Stomach (tissue), 9 donors: ENCODE measurements around the gene PNCK. TPM values are rescaled to one million over a fixed set of nuclear protein-coding genes. Genes with fewer than 3 reads are reported as not detected.

ENCODE experiments used
- DNase-seq, 2 donors: peaks; one replicate each; pipeline versions ENCODE4 v3.0.0 to v3.0.0-alpha.2; 2013 to 2019
- H3K27ac ChIP-seq, 5 donors: fragments of 200-600 bp in 4 of 5; sonication (generic) in 4 of 5; one replicate each; pipeline ENCODE4 v1.5.1; 2013 to 2019; ENCODE audit warnings: mild to moderate bottlenecking in 1 of 5, moderate library complexity in 1 of 5
- H3K27me3 ChIP-seq, 3 donors: fragments of 200-600 bp; sonication (generic); one replicate each; pipeline ENCODE4 v1.5.1; 2017 to 2019; ENCODE audit warnings: mixed run types in 1 of 3
- H3K36me3 ChIP-seq, 4 donors: fragments of 200-600 bp; sonication (generic); 1 replicate in 3 of 4; 2 replicates in 1 of 4; pipeline ENCODE4 v1.5.1; 2016 to 2019
- H3K4me1 ChIP-seq, 4 donors: fragments of 200-600 bp; sonication (generic); one replicate each; pipeline ENCODE4 v1.5.1; 2016 to 2019
- H3K4me3 ChIP-seq, 4 donors: fragments of 200-600 bp; sonication (generic) in 3 of 4; one replicate each; pipeline ENCODE4 v1.5.1; 2016 to 2019; ENCODE audit warnings: mild to moderate bottlenecking in 1 of 4
- H3K9me3 ChIP-seq, 4 donors: fragments of 200-600 bp; sonication (generic); one replicate each; pipeline ENCODE4 v1.5.1; 2016 to 2019
- EP300 ChIP-seq: sonication (generic); formaldehyde crosslinking; IDR thresholded peaks from one replicate; pipeline ENCODE4 v1.6.1; 2017; ENCODE audit warnings: antibody characterized with exemption
- POLR2A ChIP-seq, 4 donors: fragments of 450-650 bp; IDR thresholded peaks; one replicate each; pipeline ENCODE4 v1.6.1; 2016; ENCODE audit warnings: antibody characterized with exemption in 4 of 4, control low read depth in 2 of 4, mild to moderate bottlenecking in 1 of 4, moderate library complexity in 1 of 4
- POLR2AphosphoS5 ChIP-seq, 3 donors: sonication (generic); formaldehyde crosslinking; IDR thresholded peaks; one replicate each; pipeline ENCODE4 v1.6.1; 2016; ENCODE audit warnings: antibody characterized with exemption in 3 of 3
- WGBS, 5 donors: extraction: QIAGEN DNeasy Blood & Tissue Kit in 3 of 5; methylation state at CpG; one replicate each; pipeline versions ENCODE4 v1.1.5 to v1.1.7; 2013 to 2018; 5-methylcytosine and 5-hydroxymethylcytosine counted together
- intact Hi-C: fragments of 100-400 bp; cut with DNase I; formaldehyde crosslinking; loops from one replicate; pipeline ENCODE4 v1.15.1; 2023; ENCODE audit warnings: low total_unique reads
- polyA plus RNA-seq, 3 donors: library from polyadenylated mRNA; stranded (reverse); fragments of 200-250 nt; gene quantifications; one replicate each; pipeline ENCODE4 v1.2.3, GENCODE V29; 2013
- total RNA-seq, 5 donors: library from RNA; depleted of rRNA; stranded (reverse); fragments of >200 nt; gene quantifications; one replicate each; pipeline versions ENCODE4 v1.1.0 to v1.2.3, GENCODE V29; 2014 to 2016
- TF ChIP-seq, protein P1 (sequence below), 7 experiments: fragments of 450-650 bp in 4 of 7; fragments of 200-600 bp in 3 of 7; sonication (generic) in 3 of 7; IDR thresholded peaks; one replicate each; pipeline ENCODE4 v1.5.1; 2016 to 2019; ENCODE audit warnings: antibody characterized with exemption in 7 of 7, control low read depth in 2 of 7, mild to moderate bottlenecking in 1 of 7
- donor health status: healthy with polysubstance abuse.
- donor health status: Bipolar disorder and iron deficiency.
- donor health status: healthy.

Gene PNCK
- total and polyA plus RNA-seq, 8 donors, result 0.44 to 21.0 (median 8.3) TPM; not detected in 1

- 91 to 99% (median 91%) methylated on average over 7 to 8 of the region's 8 CpGs for WGBS, 5 donors
- TF ChIP-seq POLR2A (IDR thresholded peaks at IDR 0.05), result no peak
- TF ChIP-seq, protein P1, sequence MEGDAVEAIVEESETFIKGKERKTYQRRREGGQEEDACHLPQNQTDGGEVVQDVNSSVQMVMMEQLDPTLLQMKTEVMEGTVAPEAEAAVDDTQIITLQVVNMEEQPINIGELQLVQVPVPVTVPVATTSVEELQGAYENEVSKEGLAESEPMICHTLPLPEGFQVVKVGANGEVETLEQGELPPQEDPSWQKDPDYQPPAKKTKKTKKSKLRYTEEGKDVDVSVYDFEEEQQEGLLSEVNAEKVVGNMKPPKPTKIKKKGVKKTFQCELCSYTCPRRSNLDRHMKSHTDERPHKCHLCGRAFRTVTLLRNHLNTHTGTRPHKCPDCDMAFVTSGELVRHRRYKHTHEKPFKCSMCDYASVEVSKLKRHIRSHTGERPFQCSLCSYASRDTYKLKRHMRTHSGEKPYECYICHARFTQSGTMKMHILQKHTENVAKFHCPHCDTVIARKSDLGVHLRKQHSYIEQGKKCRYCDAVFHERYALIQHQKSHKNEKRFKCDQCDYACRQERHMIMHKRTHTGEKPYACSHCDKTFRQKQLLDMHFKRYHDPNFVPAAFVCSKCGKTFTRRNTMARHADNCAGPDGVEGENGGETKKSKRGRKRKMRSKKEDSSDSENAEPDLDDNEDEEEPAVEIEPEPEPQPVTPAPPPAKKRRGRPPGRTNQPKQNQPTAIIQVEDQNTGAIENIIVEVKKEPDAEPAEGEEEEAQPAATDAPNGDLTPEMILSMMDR (IDR thresholded peaks at IDR 0.05), result no peak
- TF ChIP-seq POLR2AphosphoS5 (IDR thresholded peaks at IDR 0.05), result no peak
- no peak for TF ChIP-seq EP300
- intact Hi-C loops, result no loop called here
- H3K27ac ChIP-seq, result no peak overlapping the region
- H3K36me3 ChIP-seq, result no peaks in the 10 kb centered on the region
- DNase-seq, result no peak
- peaks cover 0 to 30% (median 12%) of the 10 kb centered on the region in 4 donors for H3K9me3 ChIP-seq
- peaks cover 0 to 20% (median 16%) of the 10 kb centered on the region in 3 donors for H3K27me3 ChIP-seq
- H3K4me1 ChIP-seq, result no peaks in the 10 kb centered on the region
- H3K4me3 ChIP-seq, result no peak overlapping the region
Observed at GRCh38 chrX:153628129-153628528, 45.5 kb downstream of the PNCK start.

GRCh38 chrX:153627675-153628111 is 45.9 kb downstream of the PNCK start:
- intact Hi-C loops, result no loop called here
- Histone ChIP-seq H3K4me3 (no peak overlapping the region), H3K36me3 (no peaks in the 10 kb centered on the region), H3K4me1 (no peaks in the 10 kb centered on the region), H3K27ac (no peak overlapping the region), H3K9me3 (peaks cover 0 to 30% (median 11%) of the 10 kb centered on the region in 4 donors), H3K27me3 (peaks cover 0 to 19% (median 18%) of the 10 kb centered on the region in 3 donors)
- TF ChIP-seq, protein P1 (IDR thresholded peaks at IDR 0.05), result no peak
- TF ChIP-seq EP300 (no peak), POLR2A (IDR thresholded peaks at IDR 0.05) (no peak), POLR2AphosphoS5 (IDR thresholded peaks at IDR 0.05) (no peak)
- no peak for DNase-seq
- WGBS, 5 donors, result 40 to 70% (median 47%) methylated on average over 11 to 15 of the region's 15 CpGs; no CpG with 5 or more reads in 1 of the 5 donors

GRCh38 chrX:153626863-153627674 is 46.5 kb downstream of the PNCK start:
- H3K27me3 ChIP-seq, result peaks cover 0 to 20% (median 18%) of the 10 kb centered on the region in 3 donors
- intact Hi-C loops, result no loop called here
- H3K4me3 ChIP-seq, result no peak overlapping the region
- no peak overlapping the region for H3K27ac ChIP-seq
- 74 to 84% (median 78%) methylated on average over 18 to 32 of the region's 35 CpGs for WGBS, 5 donors
- DNase-seq, result no peak
- no peak for TF ChIP-seq EP300
- H3K4me1 ChIP-seq, result no peaks in the 10 kb centered on the region
- no peaks in the 10 kb centered on the region for H3K36me3 ChIP-seq
- peaks cover 0 to 23% (median 8%) of the 10 kb centered on the region in 4 donors for H3K9me3 ChIP-seq

- no peak for DNase-seq
- H3K4me1 ChIP-seq, result no peaks in the 10 kb centered on the region
- H3K27ac ChIP-seq, result no peak overlapping the region
- no peaks in the 10 kb centered on the region for H3K36me3 ChIP-seq
- intact Hi-C loops, result no loop called here
- peaks cover 0 to 26% (median 21%) of the 10 kb centered on the region in 3 donors for H3K27me3 ChIP-seq
- TF ChIP-seq POLR2A (IDR thresholded peaks at IDR 0.05), result no peak
- TF ChIP-seq, protein P1 (IDR thresholded peaks at IDR 0.05), result no peak
- TF ChIP-seq POLR2AphosphoS5 (IDR thresholded peaks at IDR 0.05), result no peak
- no peak for TF ChIP-seq EP300
- peaks cover 0 to 14% (median 3%) of the 10 kb centered on the region in 4 donors for H3K9me3 ChIP-seq
- H3K4me3 ChIP-seq, result no peak overlapping the region
- WGBS, 5 donors, result 75 to 88% (median 79%) methylated on average over 6 to 16 of the region's 16 CpGs
Observed at GRCh38 chrX:153626025-153626633, 47.5 kb downstream of the PNCK start.
